ENCODE results near the gene TNNI3. TPM values are rescaled to one million over a fixed set of nuclear protein-coding genes. Genes with fewer than 3 reads are reported as not detected.

The TNNI3 gene
- total RNA-seq, 1 experiment from 2014 or later, result 13.7 TPM

DNA sequence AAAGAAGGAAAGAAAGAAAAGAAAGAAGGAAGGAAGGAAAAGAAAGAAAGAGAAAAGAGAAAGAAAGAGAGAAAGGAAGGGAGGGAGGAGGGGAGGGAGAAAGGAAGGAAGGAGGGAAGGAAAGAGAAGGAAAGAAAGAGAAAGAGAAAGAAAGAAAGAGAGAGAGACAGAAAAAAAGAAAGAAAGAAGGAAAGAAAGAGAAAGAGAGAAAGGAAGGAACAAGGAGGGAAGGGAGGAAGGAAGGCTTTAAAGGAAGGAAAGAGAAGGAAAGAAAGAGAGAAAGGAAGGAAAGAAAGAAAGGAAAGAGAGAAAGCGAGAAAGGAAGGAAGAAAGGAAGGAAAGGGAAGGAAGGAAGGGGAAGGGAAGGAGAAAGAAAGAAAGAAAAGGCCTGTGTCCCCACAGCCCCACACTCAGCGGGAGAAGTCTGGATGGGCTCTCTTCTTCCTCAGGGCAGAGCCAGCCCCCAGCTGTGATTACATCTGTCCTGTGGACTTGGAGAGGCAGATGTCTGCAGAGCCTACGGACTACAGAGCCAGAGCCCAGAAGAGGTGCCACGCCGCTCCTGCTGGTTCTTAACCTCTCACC lies 42.2 kb upstream of the TNNI3 start:
- H3K36me3 ChIP-seq (ENCODE audit: low read depth), result no peaks in the 10 kb centered on the region
- BruUV-seq (replicated peaks), result no TSS peak
- POLR2A ChIA-PET (ENCODE audit: unreplicated experiment), result no interaction called here
- H3F3A ChIP-seq (ENCODE audit: insufficient read depth, low read depth), result 0 out of 2 replicates have a peak, but pooled peaks cover 5% of the 10 kb centered on the region
- H3K9me3 ChIP-seq (ENCODE audit: insufficient read depth, low read depth), result no peaks in the 10 kb centered on the region
- no peaks in the 10 kb centered on the region for H3K4me1 ChIP-seq (replicated peaks; ENCODE audit: insufficient read depth)
- CTCF ChIA-PET, result no interaction called here
- no peak overlapping the region for H3K27ac ChIP-seq
- intact Hi-C loops (cut with micrococcal nuclease; ENCODE audit: unreplicated experiment), result no loop called here
- no peak for DNase-seq
- TF ChIP-seq, protein P1, sequence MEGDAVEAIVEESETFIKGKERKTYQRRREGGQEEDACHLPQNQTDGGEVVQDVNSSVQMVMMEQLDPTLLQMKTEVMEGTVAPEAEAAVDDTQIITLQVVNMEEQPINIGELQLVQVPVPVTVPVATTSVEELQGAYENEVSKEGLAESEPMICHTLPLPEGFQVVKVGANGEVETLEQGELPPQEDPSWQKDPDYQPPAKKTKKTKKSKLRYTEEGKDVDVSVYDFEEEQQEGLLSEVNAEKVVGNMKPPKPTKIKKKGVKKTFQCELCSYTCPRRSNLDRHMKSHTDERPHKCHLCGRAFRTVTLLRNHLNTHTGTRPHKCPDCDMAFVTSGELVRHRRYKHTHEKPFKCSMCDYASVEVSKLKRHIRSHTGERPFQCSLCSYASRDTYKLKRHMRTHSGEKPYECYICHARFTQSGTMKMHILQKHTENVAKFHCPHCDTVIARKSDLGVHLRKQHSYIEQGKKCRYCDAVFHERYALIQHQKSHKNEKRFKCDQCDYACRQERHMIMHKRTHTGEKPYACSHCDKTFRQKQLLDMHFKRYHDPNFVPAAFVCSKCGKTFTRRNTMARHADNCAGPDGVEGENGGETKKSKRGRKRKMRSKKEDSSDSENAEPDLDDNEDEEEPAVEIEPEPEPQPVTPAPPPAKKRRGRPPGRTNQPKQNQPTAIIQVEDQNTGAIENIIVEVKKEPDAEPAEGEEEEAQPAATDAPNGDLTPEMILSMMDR (conservative IDR thresholded peaks at IDR 0.05), result no peak
- no peak for TF ChIP-seq EZH2 (IDR thresholded peaks at IDR 0.05; ENCODE audit: low read depth)
- H4K20me1 ChIP-seq (ENCODE audit: insufficient read depth), result no peaks in the 10 kb centered on the region
- H3K4me2 ChIP-seq, result no peak overlapping the region
- no peak overlapping the region for H3K4me3 ChIP-seq
- no peaks in the 10 kb centered on the region for H3K27me3 ChIP-seq (ENCODE audit: insufficient read depth, low read depth)
- no peaks in the 10 kb centered on the region for H3K9me2 ChIP-seq (ENCODE audit: insufficient read depth)
- H2AFZ ChIP-seq, result no peak overlapping the region
- H3K79me2 ChIP-seq (ENCODE audit: low read depth), result no peaks in the 10 kb centered on the region

DNA sequence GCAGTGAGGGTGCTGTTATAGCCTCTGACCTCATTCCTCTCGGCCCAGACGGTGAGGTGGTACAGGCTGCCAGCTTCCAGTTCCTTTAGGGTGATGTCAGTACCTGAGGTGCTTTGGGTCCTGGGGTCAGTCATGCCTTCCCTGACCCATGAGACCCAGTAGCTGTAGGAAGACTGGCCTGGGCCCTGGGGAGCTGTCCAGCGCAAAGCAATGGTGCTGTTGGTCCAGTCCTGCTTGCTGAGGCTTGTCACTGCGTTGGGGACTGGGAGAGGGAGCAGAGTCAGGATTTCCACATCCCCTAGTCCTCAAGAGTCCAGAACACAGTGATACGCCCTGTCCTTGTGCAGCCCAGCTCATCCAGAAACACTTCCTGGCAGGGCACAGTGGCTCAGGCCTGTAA lies 41.1 kb upstream of the TNNI3 start:
- no TSS peak for BruUV-seq (replicated peaks)
- Histone ChIP-seq H3K9me2 (ENCODE audit: insufficient read depth) (no peaks in the 10 kb centered on the region), H3K27me3 (ENCODE audit: insufficient read depth, low read depth) (no peaks in the 10 kb centered on the region), H3K27ac (no peak overlapping the region), H3K4me3 (no peak overlapping the region), H3K4me2 (no peak overlapping the region), H3F3A (ENCODE audit: insufficient read depth, low read depth) (0 out of 2 replicates have a peak, but pooled peaks cover 5% of the 10 kb centered on the region), H3K4me1 (replicated peaks; ENCODE audit: insufficient read depth) (no peaks in the 10 kb centered on the region), H3K79me2 (ENCODE audit: low read depth) (no peaks in the 10 kb centered on the region), H3K36me3 (ENCODE audit: low read depth) (no peaks in the 10 kb centered on the region), H4K20me1 (ENCODE audit: insufficient read depth) (no peaks in the 10 kb centered on the region), H2AFZ (no peak overlapping the region), H3K9me3 (ENCODE audit: insufficient read depth, low read depth) (no peaks in the 10 kb centered on the region)
- TF ChIP-seq, protein P1 (conservative IDR thresholded peaks at IDR 0.05), result no peak
- no peak for TF ChIP-seq EZH2 (IDR thresholded peaks at IDR 0.05; ENCODE audit: low read depth)
- POLR2A ChIA-PET (ENCODE audit: unreplicated experiment), result interaction anchor here (0.7 kb wide), 1 partner anchor 13 kb away, joined by 3 read pairs; no protein-coding TSS in a partner anchor
- intact Hi-C loops (cut with micrococcal nuclease; ENCODE audit: unreplicated experiment), result no loop called here
- CTCF ChIA-PET, result no interaction called here
- no peak for DNase-seq

DNA sequence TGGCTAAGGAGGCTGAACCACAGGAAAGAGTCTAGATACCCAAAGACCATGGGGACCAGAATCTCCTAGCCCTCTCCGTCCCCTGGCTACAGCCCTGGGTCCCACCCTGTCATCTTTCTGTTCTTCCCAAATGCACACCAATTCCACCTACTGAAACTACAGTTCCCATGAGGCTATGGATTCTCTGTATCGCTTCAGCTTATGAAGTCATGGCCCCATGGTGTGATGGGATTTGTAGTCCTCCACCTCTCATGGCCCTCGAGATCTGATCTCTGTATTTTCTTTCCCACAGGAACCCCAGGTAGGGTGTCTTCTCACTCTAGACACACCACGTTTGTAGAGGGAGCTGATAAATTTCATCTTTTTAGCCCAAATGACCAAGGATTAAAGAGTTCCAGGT lies 40.0 kb upstream of the TNNI3 start:
- no peaks in the 10 kb centered on the region for H3K36me3 ChIP-seq (ENCODE audit: low read depth)
- peaks cover 9% of the 10 kb centered on the region; the same call in 1 of the 2 replicates for H3F3A ChIP-seq (ENCODE audit: insufficient read depth, low read depth)
- H4K20me1 ChIP-seq (ENCODE audit: insufficient read depth), result no peaks in the 10 kb centered on the region
- no peaks in the 10 kb centered on the region for H3K9me2 ChIP-seq (ENCODE audit: insufficient read depth)
- no peaks in the 10 kb centered on the region for H3K4me1 ChIP-seq (replicated peaks; ENCODE audit: insufficient read depth)
- TF ChIP-seq, protein P1 (conservative IDR thresholded peaks at IDR 0.05), result no peak
- TF ChIP-seq EZH2 (IDR thresholded peaks at IDR 0.05; ENCODE audit: low read depth), result no peak
- no peak overlapping the region for H3K27ac ChIP-seq
- H3K79me2 ChIP-seq (ENCODE audit: low read depth), result no peaks in the 10 kb centered on the region
- DNase-seq, result no peak
- H3K27me3 ChIP-seq (ENCODE audit: insufficient read depth, low read depth), result no peaks in the 10 kb centered on the region
- no peak overlapping the region for H3K4me2 ChIP-seq
- CTCF ChIA-PET, result no interaction called here
- POLR2A ChIA-PET (ENCODE audit: unreplicated experiment), result interaction anchor here (0.6 kb wide), 1 partner anchor 30 kb away, joined by 3 read pairs; no protein-coding TSS in a partner anchor
- no TSS peak for BruUV-seq (replicated peaks)
- no peaks in the 10 kb centered on the region for H3K9me3 ChIP-seq (ENCODE audit: insufficient read depth, low read depth)
- H3K4me3 ChIP-seq, result no peak overlapping the region
- H2AFZ ChIP-seq, result no peak overlapping the region
- intact Hi-C loops (cut with micrococcal nuclease; ENCODE audit: unreplicated experiment), result no loop called here

Measured in PC-9 (cell line).